HuH-7.5 (cell line): Measurements from ENCODE around the gene C2CD4A.

Experiments
- DNase-seq: peaks from one replicate; pipeline ENCODE4 v3.0.0; 2011; ENCODE audit warnings: low spot score

The C2CD4A gene

GRCh38 chr15:62104401-62104800 lies 37.6 kb downstream of the C2CD4A start:
- DNase-seq: no peak

- no peak for DNase-seq
Measured at GRCh38 chr15:62104846-62105245, 38.1 kb downstream of the C2CD4A start.

- no peak for DNase-seq
Measured at GRCh38 chr15:62105266-62105665, 38.5 kb downstream of the C2CD4A start.

GRCh38 chr15:62106096-62106495 lies 39.3 kb downstream of the C2CD4A start:
- no peak for DNase-seq

- DNase-seq: no peak
Measured at GRCh38 chr15:62107571-62108121, 40.9 kb downstream of the C2CD4A start.

- DNase-seq: no peak
Measured at GRCh38 chr15:62108411-62108810, 41.6 kb downstream of the C2CD4A start.

GRCh38 chr15:62109437-62109836 lies 42.7 kb downstream of the C2CD4A start:
- no peak for DNase-seq

GRCh38 chr15:62109982-62110851 lies 43.4 kb downstream of the C2CD4A start:
- DNase-seq: no peak

GRCh38 chr15:62112081-62112480 lies 45.3 kb downstream of the C2CD4A start:
- no peak for DNase-seq

GRCh38 chr15:62112616-62113593 lies 46.1 kb downstream of the C2CD4A start:
- no peak for DNase-seq

GRCh38 chr15:62115847-62116246 lies 49.1 kb downstream of the C2CD4A start:
- DNase-seq: no peak

GRCh38 chr15:62118520-62119226 lies 51.9 kb downstream of the C2CD4A start:
- DNase-seq: no peak

GRCh38 chr15:62119227-62119864 lies 52.6 kb downstream of the C2CD4A start:
- no peak for DNase-seq

- DNase-seq: no peak
Measured at GRCh38 chr15:62119874-62120273, 53.1 kb downstream of the C2CD4A start.
